WTC11 (cell line): ENCODE data around the gene CLRN3. TPM values are rescaled to one million over a fixed set of nuclear protein-coding genes. Genes with fewer than 3 reads are reported as not detected.

ENCODE experiments used
- ATAC-seq: fragments of 200-7000 bp; cut with Tn5 transposase; 2 replicates; pipeline ENCODE4 v1.10.0; 2021; ENCODE audit warnings: mild to moderate bottlenecking, moderate library complexity
- CTCF ChIA-PET: fragments of 300-600 bp; sonication (Branson Sonifier 250); formaldehyde crosslinking; loops from one replicate; lab custom pipeline; 2021; ENCODE audit warnings: antibody characterized with exemption; lab: Charles Lee
- POLR2A ChIA-PET: fragments of 350-600 bp; sonication (Branson Sonifier 250); formaldehyde crosslinking; loops from one replicate; lab custom pipeline; 2021; ENCODE audit warnings: antibody characterized with exemption; lab: Charles Lee
- DNase-seq: peaks from one replicate; pipeline ENCODE4 v3.0.0; 2021; ENCODE audit warnings: low spot score
- H3K27ac Mint-ChIP-seq: 2 replicates; pipeline ENCODE4 v1.8.0; 2021; ENCODE audit warnings: mixed read lengths
- H3K27me3 Mint-ChIP-seq: 2 replicates; pipeline ENCODE4 v1.8.0; 2021; ENCODE audit warnings: low read depth, mild to moderate bottlenecking, moderate library complexity, mixed read lengths
- H3K36me3 Mint-ChIP-seq: 2 replicates; pipeline ENCODE4 v1.8.0; 2021; ENCODE audit warnings: mixed read lengths
- H3K4me1 Mint-ChIP-seq: 2 replicates; pipeline ENCODE4 v1.8.0; 2022; ENCODE audit warnings: mixed read lengths
- H3K4me3 Mint-ChIP-seq: 2 replicates; pipeline ENCODE4 v1.8.0; 2021; ENCODE audit warnings: mild to moderate bottlenecking, moderate library complexity, mixed read lengths
- H3K9me3 Mint-ChIP-seq: 2 replicates; pipeline ENCODE4 v1.8.0; 2021; ENCODE audit warnings: mixed read lengths
- AFF4 ChIP-seq: sonication (generic); formaldehyde crosslinking; IDR thresholded peaks from 2 replicates; pipeline ENCODE4 v1.8.1; 2023; ENCODE audit warnings: mild to moderate bottlenecking, missing genetic modification reagents, borderline replicate concordance
- AR ChIP-seq: fragments of 250-450 bp; sonication (Bioruptor Pico); IDR thresholded peaks from 2 replicates; pipeline ENCODE4 v1.9.0; 2021; ENCODE audit warnings: mild to moderate bottlenecking
- ATF6 ChIP-seq: sonication (generic); formaldehyde crosslinking; IDR thresholded peaks from 2 replicates; pipeline ENCODE4 v1.8.1; 2023; ENCODE audit warnings: mild to moderate bottlenecking, missing genetic modification reagents
- CREM ChIP-seq: sonication (generic); formaldehyde crosslinking; IDR thresholded peaks from 2 replicates; pipeline ENCODE4 v1.8.1; 2022; ENCODE audit warnings: mild to moderate bottlenecking, missing genetic modification reagents, moderate library complexity
- EMX1 ChIP-seq: fragments of 250-450 bp; sonication (Bioruptor Pico); IDR thresholded peaks from 2 replicates; pipeline ENCODE4 v1.8.0; 2021; ENCODE audit warnings: mild to moderate bottlenecking
- ERG ChIP-seq: fragments of 250-450 bp; sonication (Bioruptor Pico); IDR thresholded peaks from 2 replicates; pipeline ENCODE4 v1.8.0; 2021; ENCODE audit warnings: mild to moderate bottlenecking
- ETV6 ChIP-seq: sonication (generic); formaldehyde crosslinking; IDR thresholded peaks from 2 replicates; pipeline ENCODE4 v1.8.1; 2022; ENCODE audit warnings: mild to moderate bottlenecking, missing genetic modification reagents
- MLX ChIP-seq: sonication (generic); formaldehyde crosslinking; IDR thresholded peaks from 2 replicates; pipeline ENCODE4 v1.8.1; 2023; ENCODE audit warnings: mild to moderate bottlenecking, missing genetic modification reagents, moderate library complexity
- MYBL2 ChIP-seq: sonication (generic); formaldehyde crosslinking; IDR thresholded peaks from 2 replicates; pipeline ENCODE4 v1.8.1; 2023; ENCODE audit warnings: mild to moderate bottlenecking, moderate library complexity, missing genetic modification reagents
- NFE2L1 ChIP-seq: sonication (generic); formaldehyde crosslinking; IDR thresholded peaks from 2 replicates; pipeline ENCODE4 v1.8.1; 2023; ENCODE audit warnings: missing genetic modification reagents
- OVOL2 ChIP-seq: fragments of 250-450 bp; sonication (Bioruptor Pico); IDR thresholded peaks from 2 replicates; pipeline ENCODE4 v1.9.0; 2021; ENCODE audit warnings: mild to moderate bottlenecking, borderline replicate concordance
- TEAD4 ChIP-seq: sonication (generic); formaldehyde crosslinking; IDR thresholded peaks from 2 replicates; pipeline ENCODE4 v1.8.0; 2022; ENCODE audit warnings: mild to moderate bottlenecking, missing genetic modification reagents
- TP53 ChIP-seq: sonication (generic); formaldehyde crosslinking; IDR thresholded peaks from 2 replicates; pipeline ENCODE4 v1.8.1; 2023; ENCODE audit warnings: mild to moderate bottlenecking, missing genetic modification reagents
- ZMAT4 ChIP-seq: fragments of 250-450 bp; sonication (Bioruptor Pico); IDR thresholded peaks from 2 replicates; pipeline ENCODE4 v1.9.0; 2021; ENCODE audit warnings: mild to moderate bottlenecking
- ZNF232 ChIP-seq: sonication (generic); formaldehyde crosslinking; IDR thresholded peaks from 2 replicates; pipeline ENCODE4 v1.8.0; 2022; ENCODE audit warnings: mild to moderate bottlenecking, missing genetic modification reagents
- ZNF281 ChIP-seq: sonication (generic); formaldehyde crosslinking; IDR thresholded peaks from 2 replicates; pipeline ENCODE4 v1.8.0; 2023; ENCODE audit warnings: mild to moderate bottlenecking, missing genetic modification reagents
- ZNF416 ChIP-seq: fragments of 250-450 bp; sonication (Bioruptor Pico); IDR thresholded peaks from 2 replicates; pipeline ENCODE4 v1.9.0; 2021; ENCODE audit warnings: mild to moderate bottlenecking, inconsistent platforms
- ZNF671 ChIP-seq: fragments of 250-450 bp; sonication (Bioruptor Pico); IDR thresholded peaks from 2 replicates; pipeline ENCODE4 v1.8.0; 2021; ENCODE audit warnings: mild to moderate bottlenecking
- total RNA-seq: library from RNA; stranded (reverse); gene quantifications from 3 replicates; pipeline ENCODE4 v1.2.3, GENCODE V29; 2021

The CLRN3 gene
- total RNA-seq, 1 experiment from 2014 or later, result not detected

DNA sequence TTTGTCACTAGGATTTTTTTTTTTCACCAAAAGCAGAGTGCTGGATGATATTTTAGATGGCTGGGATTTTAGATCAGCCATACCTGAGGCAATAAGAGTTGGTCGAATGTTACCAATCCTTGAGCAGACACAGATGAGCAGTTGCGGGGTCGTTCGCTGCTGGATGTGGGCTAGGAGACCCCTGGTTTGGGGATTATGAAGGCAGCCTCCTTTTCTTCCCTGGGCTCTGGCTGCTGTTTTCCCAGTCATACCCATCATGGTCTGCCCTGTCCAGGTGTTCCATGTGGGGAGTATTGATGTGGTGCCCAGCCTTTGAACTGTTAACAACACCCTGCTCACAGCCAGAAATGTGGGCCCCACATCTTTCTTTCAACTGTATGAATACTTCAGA lies 19.1 kb upstream of the CLRN3 start (continued):
- TF ChIP-seq AFF4 (CRISPR knock-in tag) (no peak), MLX (CRISPR knock-in tag) (no peak), ZNF416 (CRISPR knock-in tag) (no peak)

- Mint-ChIP-seq H3K36me3 (no peaks in the 10 kb centered on the region), H3K4me1 (peaks cover 2% of the 10 kb centered on the region), H3K27ac (no peak overlapping the region), H3K4me3 (no peak overlapping the region), H3K9me3 (no peaks in the 10 kb centered on the region), H3K27me3 (peaks cover 21% of the 10 kb centered on the region)
- ATAC-seq (no peak), DNase-seq (no peak)
- POLR2A ChIA-PET, result no interaction called here
- CTCF ChIA-PET, result no interaction called here
- TF ChIP-seq AFF4 (CRISPR knock-in tag), result no peak
- TF ChIP-seq TP53 (CRISPR knock-in tag), result no peak
- no peak for TF ChIP-seq ZNF671 (CRISPR knock-in tag)
- no peak for TF ChIP-seq ATF6 (CRISPR knock-in tag)
- TF ChIP-seq AR, result no peak
- TF ChIP-seq OVOL2 (CRISPR knock-in tag), result no peak
- no peak for TF ChIP-seq ZMAT4
- TF ChIP-seq ZNF281 (CRISPR knock-in tag), result no peak
- TF ChIP-seq EMX1 (CRISPR knock-in tag), result no peak
- TF ChIP-seq ERG (CRISPR knock-in tag), result no peak
- no peak for TF ChIP-seq ZNF232 (CRISPR knock-in tag)
- TF ChIP-seq ETV6, result no peak
- TF ChIP-seq NFE2L1 (CRISPR knock-in tag), result no peak
- TF ChIP-seq TEAD4 (CRISPR knock-in tag), result no peak
- TF ChIP-seq CREM, result no peak
- no peak for TF ChIP-seq MYBL2
Measured at GRCh38 chr10:127911218-127911866, 18.6 kb upstream of the CLRN3 start.
